ENCODE data around the gene RBM41.
"Not testable (repeated sequence)": the region's sequence is repeated elsewhere in the genome, so short reads cannot be mapped to it uniquely, and the experiment has no call there.

RBM41 gene

DNA sequence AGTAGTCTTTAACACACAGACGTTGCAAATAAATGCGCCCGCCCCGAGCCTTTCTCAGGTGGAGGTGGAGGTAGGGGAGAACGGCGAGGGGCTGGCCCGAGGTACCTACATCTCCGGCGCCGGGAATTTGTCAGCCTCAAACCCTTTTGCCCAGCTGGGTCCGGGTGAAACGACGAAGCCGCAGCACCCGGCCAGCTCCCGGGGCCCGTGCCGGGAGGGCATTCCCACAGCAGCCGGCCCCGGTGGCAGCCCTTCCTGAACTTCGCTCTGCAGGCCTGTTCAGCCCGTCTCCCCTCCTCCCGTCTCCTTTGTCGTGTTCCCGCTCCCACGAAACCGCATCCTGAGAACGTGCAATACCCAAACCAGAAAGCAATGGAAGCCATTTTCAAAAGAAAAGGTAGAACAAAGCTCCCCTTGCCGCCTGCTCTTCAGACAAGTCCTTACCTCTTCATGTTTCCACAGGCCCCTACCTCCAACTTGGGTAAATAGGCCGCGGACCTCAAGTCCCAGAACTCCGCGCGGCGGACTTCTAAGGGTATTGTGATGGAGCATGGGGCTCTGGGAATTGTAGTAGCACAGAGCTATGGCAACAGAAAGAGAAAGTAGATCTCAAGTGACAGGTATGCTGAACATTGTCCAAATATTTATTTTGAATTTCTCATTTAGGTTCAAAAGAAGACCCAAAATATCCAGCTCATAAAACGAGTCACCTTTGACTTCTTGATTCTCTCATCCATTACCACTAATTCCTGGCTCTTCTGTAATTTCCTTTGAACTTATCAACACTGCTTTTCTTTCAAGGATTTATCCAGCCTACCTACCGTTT is at the start of gene RBM41:
Gene RBM41 (minus strand): TSS at position 501 of the 826 bp plus-strand sequence. CDS start 49 bp downstream, at position 452.
- DNase-seq, result peak; percentile 78

DNA sequence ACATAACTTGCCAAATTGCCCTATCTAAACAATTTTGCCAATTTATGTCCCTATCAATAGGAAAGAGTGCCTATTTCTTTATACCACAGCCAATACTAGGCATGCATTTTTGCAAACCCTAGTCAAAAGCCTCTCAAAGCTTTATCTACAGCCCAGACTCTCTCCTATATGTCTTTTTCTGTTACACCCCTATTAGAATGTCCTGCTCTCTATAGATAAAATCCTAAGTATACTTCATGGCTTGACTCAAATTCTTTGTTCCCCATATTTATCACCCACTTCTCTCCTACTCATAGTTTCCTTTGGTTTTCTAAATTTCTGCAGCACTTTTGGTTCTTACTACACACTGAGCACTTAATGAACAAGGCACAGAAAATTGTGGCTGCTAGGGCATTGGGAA is 49.6 kb upstream of the RBM41 start:
- DNase-seq, result no peak

DNA sequence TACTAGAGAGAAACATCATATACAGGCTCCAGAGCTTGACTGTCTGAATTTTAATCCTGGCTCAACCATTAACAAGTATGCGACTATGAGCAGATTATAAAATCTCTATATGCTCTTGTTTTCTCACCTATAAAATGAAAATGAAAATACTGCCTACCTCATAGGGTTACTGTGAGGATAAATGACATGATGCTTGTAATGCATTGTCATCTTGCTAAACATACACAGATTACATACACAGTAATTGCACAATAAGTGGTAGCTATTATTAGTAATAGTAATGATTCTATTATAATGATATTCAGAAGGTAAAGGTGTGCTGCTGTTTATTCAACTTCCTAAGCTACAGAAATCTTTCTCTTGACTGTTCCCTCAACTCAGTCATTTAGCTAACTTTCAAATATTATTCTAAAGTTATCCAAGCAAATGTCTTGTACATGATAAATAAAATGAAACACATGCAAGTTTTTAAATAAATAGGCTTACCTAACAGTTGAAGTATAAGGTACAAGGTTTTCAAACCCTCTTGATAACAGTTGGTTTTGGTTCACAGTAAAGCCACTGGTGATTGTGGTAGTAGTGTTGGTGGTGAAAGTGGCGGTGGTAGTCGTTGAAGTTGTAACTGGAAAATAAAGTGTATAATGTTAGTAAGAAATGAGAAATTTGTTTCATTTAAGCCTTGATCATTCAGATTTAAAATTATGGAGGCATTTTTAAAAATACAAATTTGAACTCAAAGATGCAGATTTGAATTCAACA is 48.7 kb upstream of the RBM41 start:
- DNase-seq, result no peak

DNA sequence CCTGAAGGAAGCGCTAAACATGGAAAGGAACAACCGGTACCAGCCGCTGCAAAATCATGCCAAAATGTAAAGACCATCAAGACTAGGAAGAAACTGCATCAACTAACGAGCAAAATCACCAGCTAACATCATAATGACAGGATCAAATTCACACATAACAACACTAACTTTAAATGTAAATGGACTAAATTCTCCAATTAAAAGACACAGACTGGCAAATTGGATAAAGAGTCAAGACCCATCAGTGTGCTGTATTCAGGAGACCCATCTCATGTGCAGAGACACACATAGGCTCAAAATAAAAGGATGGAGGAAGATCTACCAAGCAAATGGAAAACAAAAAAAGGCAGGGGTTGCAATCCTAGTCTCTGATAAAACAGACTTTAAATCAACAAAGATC is 39.0 kb upstream of the RBM41 start:
- not testable (repeated sequence) for DNase-seq

DNA sequence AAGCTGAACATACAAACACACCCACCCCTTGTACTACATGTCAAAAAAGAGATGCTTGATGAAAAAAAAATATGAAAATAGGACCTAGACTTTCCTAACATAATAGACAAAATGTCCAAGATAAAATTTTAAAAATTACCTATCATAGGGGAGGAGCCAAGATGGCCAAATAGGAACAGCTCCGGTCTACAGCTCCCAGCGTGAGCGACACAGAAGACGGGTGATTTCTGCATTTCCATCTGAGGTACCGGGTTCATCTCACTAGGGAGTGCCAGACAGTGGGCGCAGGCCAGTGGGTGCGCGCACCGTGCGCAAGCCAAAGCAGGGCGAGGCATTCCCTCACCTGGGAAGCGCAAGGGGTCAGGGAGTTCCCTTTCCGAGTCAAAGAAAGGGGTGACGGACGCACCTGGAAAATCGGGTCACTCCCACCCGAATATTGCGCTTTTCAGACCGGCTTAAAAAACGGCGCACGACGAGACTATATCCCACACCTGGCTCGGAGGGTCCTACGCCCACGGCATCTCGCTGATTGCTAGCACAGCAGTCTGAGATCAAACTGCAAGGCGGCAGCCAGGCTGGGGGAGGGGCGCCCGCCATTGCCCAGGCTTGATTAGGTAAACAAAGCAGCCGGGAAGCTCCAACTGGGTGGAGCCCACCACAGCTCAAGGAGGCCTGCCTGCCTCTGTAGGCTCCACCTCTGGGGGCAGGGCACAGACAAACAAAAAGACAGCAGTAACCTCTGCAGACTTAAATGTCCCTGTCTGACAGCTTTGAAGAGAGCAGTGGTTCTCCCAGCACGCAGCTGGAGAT is 37.2 kb upstream of the RBM41 start:
- not testable (repeated sequence) for DNase-seq

DNA sequence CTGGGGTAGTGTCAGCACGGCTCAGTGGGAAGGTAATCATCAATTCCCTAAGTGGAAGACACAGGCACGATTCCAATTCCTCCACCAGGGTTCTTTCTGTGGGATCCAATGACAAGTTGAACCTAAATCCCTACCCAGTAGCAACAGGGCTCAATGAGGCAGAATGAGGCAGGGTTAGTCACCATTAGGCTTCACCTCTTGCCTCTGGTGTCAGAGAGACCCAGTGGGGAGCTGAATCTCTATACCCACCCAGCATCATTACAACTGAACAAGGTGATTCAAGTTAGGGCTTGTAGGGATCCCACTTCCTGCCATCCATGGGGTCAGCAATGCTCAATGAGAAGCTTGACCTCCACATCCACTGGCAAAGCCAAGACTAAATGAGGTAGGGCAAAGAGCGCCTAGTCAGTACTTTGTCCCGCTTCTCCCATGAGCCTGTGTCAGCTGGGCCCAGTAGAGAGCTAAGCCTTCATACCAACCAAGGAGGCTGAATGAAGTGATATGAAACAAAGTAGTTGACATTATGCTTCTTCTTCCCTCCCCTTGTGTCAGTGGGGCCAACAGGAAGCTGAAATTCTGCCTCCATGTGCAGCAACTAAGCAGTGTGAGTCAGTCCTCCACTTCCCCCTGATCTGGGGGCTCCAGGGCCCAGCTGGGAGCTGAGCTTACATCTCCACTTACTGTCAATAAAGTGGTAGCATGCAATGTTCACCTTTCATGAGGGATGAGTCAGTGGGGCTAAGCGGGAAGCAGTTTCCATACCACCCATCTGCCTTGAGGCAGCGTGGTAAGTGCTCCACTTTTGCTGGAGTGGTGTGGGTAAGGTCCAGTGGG is 36.4 kb upstream of the RBM41 start:
- no peak for DNase-seq

DNA sequence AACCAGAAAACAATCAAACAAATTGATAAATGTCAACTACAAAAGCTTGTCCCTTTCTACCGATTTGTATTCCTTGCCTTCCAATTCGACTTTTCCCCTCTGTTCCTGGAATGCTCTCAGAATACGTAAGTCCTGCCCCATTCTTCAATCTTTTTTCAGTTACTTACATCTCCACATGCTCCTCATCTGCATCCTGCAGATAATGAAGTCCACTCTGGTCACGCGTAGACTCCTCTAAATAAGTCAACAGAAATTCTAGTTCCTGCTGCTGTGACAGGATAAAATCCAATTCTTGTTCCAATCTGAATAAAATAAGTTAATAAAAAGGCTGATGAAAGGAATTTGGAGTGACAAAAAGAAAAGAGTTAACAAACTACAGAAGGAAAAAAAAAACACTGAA is 34.4 kb upstream of the RBM41 start:
- DNase-seq, result no peak

DNA sequence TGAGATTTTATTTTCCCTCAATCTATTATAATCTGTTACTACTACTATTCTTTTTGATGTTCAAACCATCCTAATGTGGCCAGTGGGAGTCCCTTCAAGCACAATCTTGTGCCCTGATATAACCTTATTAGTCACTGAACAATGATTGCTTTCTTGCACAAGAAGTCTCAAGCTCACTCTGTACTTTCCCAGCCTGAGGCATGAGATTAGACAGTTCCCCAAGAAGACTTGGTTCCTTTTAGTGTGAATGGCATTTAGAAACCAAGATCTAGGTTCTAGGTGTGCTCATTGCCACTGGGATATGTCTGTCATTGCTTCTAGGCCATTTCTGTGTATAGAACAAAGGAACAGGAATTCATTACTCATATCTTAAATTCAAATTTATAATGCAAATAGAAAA is 28.0 kb upstream of the RBM41 start:
- no peak for DNase-seq

DNA sequence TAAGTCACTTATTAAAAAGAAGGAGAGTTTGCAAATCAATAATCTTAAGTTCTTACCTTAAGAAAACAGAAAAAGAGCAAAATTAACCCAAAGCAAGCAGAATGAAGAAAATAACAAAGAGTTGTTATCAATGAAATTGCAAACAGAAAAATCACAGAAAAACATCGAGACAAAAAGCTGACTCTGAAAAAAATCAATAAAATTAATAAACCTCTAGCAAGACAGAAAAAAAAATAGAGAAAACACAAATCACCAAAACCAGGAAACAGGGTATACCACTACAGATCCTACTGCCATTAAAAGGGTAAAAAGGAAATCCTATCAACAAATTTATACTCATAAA is 17.3 kb upstream of the RBM41 start:
- no peak for DNase-seq

DNA sequence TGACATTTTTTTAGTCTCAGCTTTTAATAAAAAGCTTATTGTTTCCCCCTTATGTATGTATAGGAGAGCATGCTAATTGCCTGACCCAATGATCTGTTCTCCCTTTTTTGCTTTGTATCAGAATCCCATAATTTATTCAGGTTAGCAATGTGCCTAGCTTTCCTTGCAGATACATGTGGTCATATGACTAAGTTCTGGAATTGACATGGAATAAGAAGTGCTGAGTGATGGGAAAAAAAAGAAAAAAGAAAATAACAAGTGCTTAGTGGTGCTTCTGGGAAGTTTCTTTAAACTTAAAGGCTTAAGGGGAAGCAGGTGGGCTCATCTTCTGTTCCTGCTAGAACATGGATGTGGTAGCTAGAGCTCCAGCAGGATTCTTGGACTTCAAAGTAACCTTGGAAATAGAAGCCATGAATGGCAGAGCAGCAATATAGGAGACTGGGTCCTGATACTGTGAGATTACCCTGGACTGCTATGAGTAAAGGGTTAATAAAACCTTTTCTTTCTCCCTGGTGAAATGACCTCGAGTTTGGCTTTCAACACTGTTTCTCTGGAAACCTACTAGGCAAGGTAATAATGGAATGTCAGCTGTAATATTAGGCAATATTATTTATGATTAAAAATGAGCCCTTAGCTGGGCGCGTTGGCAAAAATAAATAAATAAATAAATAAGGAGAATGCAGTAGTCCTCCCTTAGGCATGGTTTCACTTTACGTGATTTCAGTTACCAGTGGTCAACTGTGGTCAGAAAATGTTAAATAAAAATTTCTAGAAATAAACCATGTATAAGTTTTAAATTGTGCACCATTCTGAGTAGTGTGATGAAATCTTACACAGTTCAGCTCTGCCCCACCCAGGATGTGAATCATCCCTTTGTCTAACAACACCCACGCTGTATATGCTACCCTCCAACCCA is 16.7 kb upstream of the RBM41 start:
- DNase-seq, result no peak

DNA sequence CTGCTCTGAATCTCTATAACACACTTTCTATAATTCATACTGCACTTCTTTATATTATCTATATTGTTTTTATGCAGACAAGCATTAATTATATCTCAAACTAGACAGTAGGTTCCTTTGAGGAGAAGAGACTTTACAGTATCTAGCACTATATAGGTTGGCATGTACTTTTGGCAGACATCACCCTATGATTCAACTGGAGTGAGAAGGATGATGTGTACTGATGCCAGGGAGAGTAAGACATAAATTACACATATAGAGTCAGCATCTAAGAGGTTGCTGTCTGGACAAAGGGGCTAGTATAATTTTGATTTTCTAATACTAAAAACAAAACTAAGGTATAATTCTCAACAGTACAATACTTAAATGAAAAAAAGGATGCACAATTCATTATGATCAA is 5.1 kb upstream of the RBM41 start:
- DNase-seq, result no peak

DNA sequence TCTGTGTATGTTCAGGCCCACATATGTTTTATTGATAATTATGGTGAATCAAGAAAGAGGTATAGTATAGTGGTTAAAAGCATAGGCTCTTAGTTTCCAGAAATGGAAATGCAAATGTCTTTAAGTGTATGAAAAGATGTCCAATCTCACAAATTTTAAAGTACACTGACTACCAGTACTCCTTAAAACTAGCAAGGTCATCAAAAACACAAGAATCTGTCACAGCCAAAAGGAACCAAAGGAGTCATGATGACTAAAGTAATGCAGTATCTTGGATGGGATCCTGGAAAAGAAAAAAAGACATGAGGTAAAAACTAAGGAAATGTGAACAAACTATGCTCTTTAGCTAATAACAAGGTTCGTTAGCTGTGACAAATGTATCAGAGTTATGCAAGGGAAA is 661 bp upstream of the RBM41 start:
- DNase-seq, result no peak

DNA sequence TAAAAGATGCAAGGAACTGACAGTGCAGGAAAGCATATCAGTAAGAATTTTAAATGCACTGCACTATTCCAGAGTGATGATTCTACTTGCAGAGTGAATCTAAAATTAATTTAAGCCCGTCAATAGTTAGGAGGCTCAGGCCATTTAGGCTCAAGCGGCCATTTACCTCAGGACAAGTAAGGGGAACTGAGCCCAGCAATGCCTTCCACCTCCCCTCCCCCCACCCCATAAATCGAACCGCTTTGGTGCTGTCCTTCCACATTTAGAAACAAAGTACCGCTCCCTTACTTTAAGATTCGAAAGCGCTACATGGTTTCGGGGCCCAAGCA is 665 bp downstream of the RBM41 start:
- no peak for DNase-seq

DNA sequence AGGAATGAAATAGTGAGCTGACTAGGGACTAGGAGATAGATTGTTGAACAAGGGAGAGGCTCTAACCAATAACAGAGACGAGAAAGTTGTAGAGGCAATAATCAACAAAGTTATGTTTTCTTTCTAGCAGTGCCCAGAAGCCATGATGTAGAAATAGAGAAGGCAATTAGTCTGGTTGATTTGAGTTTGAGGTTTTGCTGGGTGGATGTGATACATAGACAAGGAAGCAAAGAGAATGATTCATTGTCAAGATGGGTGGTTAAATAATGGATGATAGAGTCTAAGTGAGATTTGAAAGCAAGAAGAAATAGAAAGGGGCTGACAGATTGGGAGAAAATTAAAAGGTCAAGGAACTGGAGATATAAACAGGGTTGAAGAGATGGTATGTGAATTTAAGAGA is 11.2 kb downstream of the RBM41 start:
- no peak for DNase-seq

DNA sequence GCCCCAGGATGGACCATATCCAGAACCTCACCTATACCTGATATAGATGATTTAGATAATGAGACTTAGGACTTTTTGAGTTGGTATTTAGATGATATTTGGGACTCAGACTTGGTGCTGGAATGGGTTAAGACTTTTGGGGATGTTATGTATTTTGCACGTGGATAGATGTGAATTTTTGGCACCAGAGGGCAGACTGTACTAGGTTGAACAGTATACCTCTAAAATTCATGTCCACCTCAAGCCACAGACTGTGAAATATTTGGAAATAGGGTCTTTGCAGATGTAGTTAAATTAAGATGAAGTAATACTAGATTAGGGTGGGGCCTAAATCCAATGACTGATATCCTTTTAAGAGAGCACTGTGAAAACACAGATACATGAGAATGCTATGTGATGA is 15.6 kb downstream of the RBM41 start:
- DNase-seq, result no peak

DNA sequence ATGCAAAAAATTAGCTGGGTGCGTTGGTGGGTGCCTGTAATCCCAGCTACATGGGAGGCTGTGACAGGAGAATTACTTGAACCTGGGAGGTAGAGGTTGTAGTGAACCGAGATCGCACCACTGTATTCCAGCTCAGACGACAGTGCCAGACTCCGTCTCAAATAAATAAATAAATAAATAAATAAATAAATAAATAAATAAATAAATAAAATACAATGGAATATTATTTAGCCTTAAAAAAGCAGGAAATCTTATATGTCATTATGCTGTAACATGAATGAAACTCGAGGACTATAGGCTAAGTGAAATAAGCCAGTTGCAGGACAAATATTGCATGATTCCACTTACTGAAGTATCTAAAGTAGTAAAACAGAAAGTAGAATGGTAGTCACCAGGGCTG is 42.5 kb downstream of the RBM41 start:
- no peak for DNase-seq

DNA sequence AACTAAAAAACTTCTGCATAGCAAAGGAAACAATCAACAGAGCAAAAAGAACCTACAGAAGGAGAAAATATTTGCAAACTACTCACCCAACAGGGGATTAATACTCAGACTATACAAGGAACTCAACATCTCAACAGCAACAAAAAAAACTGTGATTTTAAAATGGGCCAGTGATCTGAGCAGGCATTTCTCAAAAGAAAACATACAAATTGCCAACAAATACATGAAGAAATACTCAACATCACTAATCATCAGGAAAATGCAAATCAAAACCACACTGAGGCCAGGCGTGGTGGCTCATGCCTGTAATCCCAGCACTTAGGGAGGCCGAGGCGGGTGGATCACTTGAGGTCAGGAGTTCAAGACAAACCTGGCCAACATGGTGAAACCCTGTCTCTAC is 60.9 kb downstream of the RBM41 start:
- not testable (repeated sequence) for DNase-seq

DNA sequence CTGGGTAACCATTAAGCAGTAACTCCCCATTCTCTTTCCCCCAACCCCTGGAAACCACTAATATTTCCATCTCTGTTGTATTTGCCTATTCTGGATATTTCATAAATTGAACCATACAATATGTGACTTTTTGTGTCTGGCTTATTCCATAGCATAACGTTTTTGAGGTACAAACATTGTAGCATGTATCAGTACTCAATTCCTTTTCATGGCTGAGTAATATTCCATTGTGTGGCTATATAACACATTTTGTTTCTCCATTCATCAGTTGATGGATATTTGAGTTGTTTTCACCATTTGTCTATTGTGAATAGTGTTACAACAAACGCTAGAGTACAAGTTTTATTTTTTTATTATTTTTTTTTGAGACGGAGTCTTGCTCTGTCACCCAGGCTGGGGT is 63.6 kb downstream of the RBM41 start:
- DNase-seq, result no peak

DNA sequence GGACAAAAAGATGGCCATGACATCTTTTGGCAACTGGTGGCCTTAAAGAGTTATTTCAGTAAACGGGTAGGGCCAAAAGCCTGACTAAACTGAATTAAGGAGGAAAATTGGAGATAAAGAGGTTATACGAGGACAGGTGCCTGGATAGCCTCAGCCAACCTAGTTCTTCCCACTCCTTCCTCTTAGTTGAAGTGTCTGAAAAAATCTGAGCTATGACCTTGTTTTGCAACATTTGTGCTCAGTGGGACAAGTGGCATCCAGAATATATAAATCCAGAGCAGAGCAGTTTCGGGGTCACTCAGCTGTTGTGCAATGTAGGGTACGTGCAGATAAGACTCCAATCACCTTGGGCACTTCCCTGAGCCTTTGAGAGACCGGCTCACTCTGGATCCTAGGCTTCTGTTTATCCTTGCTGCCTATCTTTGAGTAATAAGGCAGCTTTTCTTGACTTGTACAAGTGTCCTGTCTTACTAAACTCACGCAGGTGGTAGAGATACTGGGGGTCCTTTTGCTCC is 68.4 kb downstream of the RBM41 start:
- DNase-seq, result no peak

DNA sequence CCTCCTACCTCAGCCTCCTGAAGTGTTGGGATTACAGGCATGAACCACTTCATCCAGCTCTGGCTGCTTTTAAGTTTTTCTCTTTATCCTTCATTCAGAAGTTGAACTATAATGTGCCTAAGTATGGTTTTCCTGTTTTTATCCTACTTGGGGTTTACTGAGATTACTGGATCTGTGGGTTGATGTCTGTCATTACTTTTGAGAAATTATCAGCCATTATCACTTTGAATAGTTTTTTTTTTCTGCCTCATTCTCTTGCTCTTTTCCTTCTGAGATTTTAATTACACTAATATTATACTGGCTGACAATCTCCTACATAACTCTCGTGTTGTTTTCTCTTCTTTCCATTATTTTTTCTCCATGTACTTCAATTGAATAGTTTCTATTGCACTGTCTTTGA is 71.0 kb downstream of the RBM41 start:
- no peak for DNase-seq

DNA sequence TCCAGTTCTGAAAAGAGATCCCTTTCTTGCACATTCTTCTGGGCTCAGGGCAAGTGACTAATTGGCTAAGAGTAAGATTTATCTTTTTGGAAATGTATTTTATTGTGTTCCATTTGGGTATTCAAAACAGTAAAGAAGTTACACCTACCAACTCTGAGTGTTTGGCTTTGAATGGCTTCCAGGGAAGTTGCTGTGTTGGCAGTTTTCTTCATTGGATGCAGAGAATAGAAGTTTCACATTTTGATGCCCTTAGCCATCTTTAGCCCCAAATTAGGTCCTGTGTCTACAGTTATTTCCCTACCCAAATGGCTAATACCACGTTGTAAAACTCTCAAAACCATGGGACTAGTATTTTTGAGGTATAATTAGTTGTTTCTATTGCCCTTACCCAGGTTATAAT is 88.9 kb downstream of the RBM41 start:
- no peak for DNase-seq

DNA sequence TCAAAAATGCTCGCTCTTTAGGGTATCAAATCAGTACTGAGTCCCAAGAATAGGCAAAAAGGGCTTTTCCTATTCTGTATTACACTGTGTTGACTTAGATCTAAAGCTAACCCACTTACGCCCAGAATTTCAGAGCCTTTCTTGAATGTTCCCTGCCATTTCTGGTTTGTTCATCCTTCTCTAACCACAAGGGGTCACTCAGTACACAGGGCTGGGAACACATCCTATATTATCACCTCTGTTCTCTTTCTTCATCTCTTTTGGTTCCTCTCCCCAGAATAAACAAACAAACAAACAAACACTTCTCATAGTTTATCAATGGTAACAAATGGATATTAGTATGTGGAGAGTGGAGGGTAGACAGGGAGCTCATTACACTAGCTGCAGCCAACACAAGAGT is 93.1 kb downstream of the RBM41 start:
- peak; percentile 15 for DNase-seq

Measured in NCI-H2029 (cell line).